Measurements from ENCODE around the gene RABEP1. TPM values are rescaled to one million over a fixed set of nuclear protein-coding genes. Genes with fewer than 3 reads are reported as not detected.
"Not testable (repeated sequence)": the region's sequence is repeated elsewhere in the genome, so short reads cannot be mapped to it uniquely, and the experiment has no call there.

RABEP1 gene
- total RNA-seq, 1 donor from 2014 or later = 45.8 TPM

- H3K4me3 Mint-ChIP-seq (ENCODE audit: low read depth) = no peak overlapping the region
- no peaks in the 10 kb centered on the region for H3K9me3 Mint-ChIP-seq
Observed at GRCh38 chr17:5422505-5422904, 140.4 kb downstream of the RABEP1 start.

GRCh38 chr17:5424909-5425308 is 142.8 kb downstream of the RABEP1 start:
- intact Hi-C loops (cut with micrococcal nuclease) = no loop called here
- H3K36me3 Mint-ChIP-seq (ENCODE audit: low read depth) = peaks cover 73% of the 10 kb centered on the region
- no peak for DNase-seq (ENCODE audit: low spot score)
- no peak overlapping the region for H3K4me3 Mint-ChIP-seq (ENCODE audit: low read depth)
- H3K27ac Mint-ChIP-seq = no peak overlapping the region
- H3K9me3 Mint-ChIP-seq = no peaks in the 10 kb centered on the region
- peaks cover 30% of the 10 kb centered on the region for H3K4me1 Mint-ChIP-seq (ENCODE audit: low read depth)
- H3K27me3 Mint-ChIP-seq (ENCODE audit: low read depth) = no peaks in the 10 kb centered on the region

More at GRCh38 chr17:5422505-5422904, 140.4 kb downstream of the RABEP1 start:
- intact Hi-C loops (cut with micrococcal nuclease) = no loop called here
- Mint-ChIP-seq H3K36me3 (ENCODE audit: low read depth) (peaks cover 62% of the 10 kb centered on the region), H3K4me1 (ENCODE audit: low read depth) (peaks cover 28% of the 10 kb centered on the region), H3K27me3 (ENCODE audit: low read depth) (no peaks in the 10 kb centered on the region), H3K27ac (no peak overlapping the region)
- no peak for DNase-seq (ENCODE audit: low spot score)

DNA sequence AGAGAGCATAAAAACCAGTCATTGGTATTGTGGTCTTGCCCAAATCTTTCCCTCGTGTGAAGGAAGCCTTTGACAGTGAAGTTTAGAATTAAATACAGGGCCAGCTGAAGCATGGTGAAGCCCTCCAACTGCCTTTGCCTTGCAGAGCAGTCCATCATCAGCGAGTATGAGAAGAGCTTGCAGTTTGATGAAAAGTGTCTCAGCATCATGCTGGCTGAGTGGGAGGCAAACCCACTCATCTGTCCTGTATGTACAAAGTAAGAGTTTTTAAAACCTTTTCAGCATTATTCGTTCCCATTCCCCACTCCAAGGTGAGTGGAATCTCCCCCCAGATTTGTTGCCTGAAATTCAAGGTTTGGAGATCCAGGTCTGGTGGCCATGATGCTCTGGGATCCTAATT is 143.7 kb downstream of the RABEP1 start:
- Mint-ChIP-seq H3K9me3 (no peaks in the 10 kb centered on the region), H3K4me1 (ENCODE audit: low read depth) (peaks cover 28% of the 10 kb centered on the region), H3K4me3 (ENCODE audit: low read depth) (no peak overlapping the region), H3K27ac (no peak overlapping the region), H3K36me3 (ENCODE audit: low read depth) (peaks cover 72% of the 10 kb centered on the region), H3K27me3 (ENCODE audit: low read depth) (no peaks in the 10 kb centered on the region)
- intact Hi-C loops (cut with micrococcal nuclease) = no loop called here
- no peak for DNase-seq (ENCODE audit: low spot score)

GRCh38 chr17:5429191-5429887 is 147.3 kb downstream of the RABEP1 start:
- no peak for DNase-seq (ENCODE audit: low spot score)
- peaks cover 81% of the 10 kb centered on the region for H3K36me3 Mint-ChIP-seq (ENCODE audit: low read depth)
- intact Hi-C loops (cut with micrococcal nuclease) = no loop called here

GRCh38 chr17:5430413-5430999 is 148.4 kb downstream of the RABEP1 start:
- DNase-seq (ENCODE audit: low spot score) = no peak
- no peaks in the 10 kb centered on the region for H3K27me3 Mint-ChIP-seq (ENCODE audit: low read depth)
- no peaks in the 10 kb centered on the region for H3K9me3 Mint-ChIP-seq
- peaks cover 12% of the 10 kb centered on the region for H3K4me1 Mint-ChIP-seq (ENCODE audit: low read depth)
- intact Hi-C loops (cut with micrococcal nuclease) = no loop called here
- no peak overlapping the region for H3K4me3 Mint-ChIP-seq (ENCODE audit: low read depth)
- H3K36me3 Mint-ChIP-seq (ENCODE audit: low read depth) = peaks cover 81% of the 10 kb centered on the region
- no peak overlapping the region for H3K27ac Mint-ChIP-seq

More at GRCh38 chr17:5429191-5429887, 147.3 kb downstream of the RABEP1 start:
- Mint-ChIP-seq H3K27ac (peak overlapping the region; percentile 38), H3K4me1 (ENCODE audit: low read depth) (peaks cover 12% of the 10 kb centered on the region), H3K9me3 (no peaks in the 10 kb centered on the region), H3K4me3 (ENCODE audit: low read depth) (no peak overlapping the region), H3K27me3 (ENCODE audit: low read depth) (no peaks in the 10 kb centered on the region)

DNA sequence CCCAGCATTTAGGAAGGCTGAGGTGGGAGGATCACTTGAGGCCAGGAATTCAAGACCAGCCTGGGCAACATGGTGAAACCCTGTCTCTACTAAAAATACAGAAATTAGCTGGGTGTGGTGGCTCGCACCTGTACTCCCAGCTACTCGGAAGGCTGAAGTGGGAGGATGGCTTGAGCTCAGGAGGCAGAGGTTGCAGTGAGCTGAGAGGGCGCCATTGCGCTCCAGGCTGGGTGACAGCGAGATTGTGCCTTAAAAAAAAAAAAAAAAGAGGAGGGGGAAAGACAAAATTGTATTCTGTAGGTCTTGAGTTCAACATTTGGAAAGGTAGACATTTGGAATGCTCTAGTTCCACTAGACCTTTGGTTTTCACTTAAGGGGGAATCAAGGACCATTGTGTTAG is 149.2 kb downstream of the RABEP1 start:
- Mint-ChIP-seq H3K27ac (peak overlapping the region; percentile 21), H3K4me1 (ENCODE audit: low read depth) (peaks cover 16% of the 10 kb centered on the region), H3K36me3 (ENCODE audit: low read depth) (peaks cover 78% of the 10 kb centered on the region)
- intact Hi-C loops (cut with micrococcal nuclease); H3K27me3 Mint-ChIP-seq (ENCODE audit: low read depth); H3K4me3 Mint-ChIP-seq (ENCODE audit: low read depth); H3K9me3 Mint-ChIP-seq; DNase-seq (ENCODE audit: low spot score): not testable (repeated sequence)

- Mint-ChIP-seq H3K27ac (peak overlapping the region; percentile 21), H3K36me3 (ENCODE audit: low read depth) (peaks cover 85% of the 10 kb centered on the region), H3K9me3 (no peaks in the 10 kb centered on the region), H3K4me3 (ENCODE audit: low read depth) (no peak overlapping the region), H3K27me3 (ENCODE audit: low read depth) (no peaks in the 10 kb centered on the region), H3K4me1 (ENCODE audit: low read depth) (peaks cover 22% of the 10 kb centered on the region)
- intact Hi-C loops (cut with micrococcal nuclease) = no loop called here
- DNase-seq (ENCODE audit: low spot score) = no peak
Observed at GRCh38 chr17:5431949-5432556, 150.0 kb downstream of the RABEP1 start.

DNA sequence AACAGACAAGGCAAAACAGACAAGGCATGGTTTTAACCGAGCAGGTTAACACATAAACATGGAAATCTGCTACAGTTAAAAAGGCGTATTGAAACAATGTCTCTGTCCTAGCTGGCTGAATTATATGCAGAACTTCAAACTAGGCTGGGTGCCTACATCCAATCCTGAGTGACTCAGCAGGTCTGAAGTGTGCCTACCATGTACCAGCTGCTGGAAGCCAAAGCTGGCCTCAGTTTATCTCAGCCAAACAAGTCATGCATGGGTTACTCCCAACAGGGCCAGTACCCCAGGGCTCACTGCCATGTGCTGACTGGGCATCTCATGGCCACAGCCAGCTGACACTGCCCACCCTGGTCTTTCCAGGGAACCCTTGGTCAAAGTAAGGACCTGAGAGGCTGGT is 152.9 kb downstream of the RABEP1 start:
- Mint-ChIP-seq H3K27ac (no peak overlapping the region), H3K27me3 (ENCODE audit: low read depth) (no peaks in the 10 kb centered on the region), H3K4me1 (ENCODE audit: low read depth) (peaks cover 41% of the 10 kb centered on the region), H3K9me3 (no peaks in the 10 kb centered on the region), H3K4me3 (ENCODE audit: low read depth) (no peak overlapping the region), H3K36me3 (ENCODE audit: low read depth) (peaks cover 79% of the 10 kb centered on the region)
- DNase-seq (ENCODE audit: low spot score) = no peak
- intact Hi-C loops (cut with micrococcal nuclease) = loop anchor here (5.0 kb wide), 1 partner anchor 52 kb away; the partner anchor contains the start of genes DERL2 and MIS12

Other genes with a start within 250 kb of the RABEP1 start
- gene SLC52A1, start 246.9 kb upstream of the RABEP1 start, total RNA-seq = 0.14 TPM in 2 replicates
- 1.4 and 1.9 TPM in 2 replicates for gene ZFP3, start 203.8 kb upstream of the RABEP1 start, total RNA-seq
- gene ZNF232, start 170.4 kb upstream of the RABEP1 start, total RNA-seq = 12.4 and 16.5 TPM in 2 replicates
- gene USP6, start 166.3 kb upstream of the RABEP1 start, total RNA-seq = 0.07 TPM in 1 of 2 replicates, not detected in the other
- gene ZNF594, start 90.4 kb upstream of the RABEP1 start, total RNA-seq = 8.0 and 8.9 TPM in 2 replicates
- gene SCIMP, start 47.4 kb upstream of the RABEP1 start, total RNA-seq = not detected in 2 replicates
- gene NUP88, start 137.4 kb downstream of the RABEP1 start, total RNA-seq = 139 and 152 TPM in 2 replicates
- 61.0 and 63.1 TPM in 2 replicates for gene RPAIN, start 137.9 kb downstream of the RABEP1 start, total RNA-seq
- 363 and 372 TPM in 2 replicates for gene C1QBP, start 156.9 kb downstream of the RABEP1 start, total RNA-seq
- gene DHX33, start 186.7 kb downstream of the RABEP1 start, total RNA-seq = 32.6 and 34.0 TPM in 2 replicates
- 69.3 and 70.4 TPM in 2 replicates for gene DERL2, start 203.9 kb downstream of the RABEP1 start, total RNA-seq
- gene MIS12, start 204.3 kb downstream of the RABEP1 start, total RNA-seq = 34.1 and 34.9 TPM in 2 replicates

Data from activated T-helper 2 cell treated with anti-CD3 and anti-CD28 coated beads, Interferon-gamma antibody, Interleukin-2, Interleukin-4, amounts not matched to agents 10 μg/mL and 5 μg/mL and 100 μg/mL, durations not matched to agents 14 hours and 24 hours and 36 hours (primary cell).